Ascending aorta (tissue), 2 donors: ENCODE results near the gene CEP126. TPM values are rescaled to one million over a fixed set of nuclear protein-coding genes. Genes with fewer than 3 reads are reported as not detected.

Source experiments
- DNase-seq, 2 donors: peaks; one replicate each; pipeline ENCODE4 v3.0.0-alpha.2; 2019; ENCODE audit warnings: low spot score in 2 of 2
- H3K27ac ChIP-seq, 2 donors: fragments of 200-600 bp; sonication (generic); one replicate each; pipeline ENCODE4 v1.5.1; 2016 to 2017; ENCODE audit warnings: mild to moderate bottlenecking in 1 of 2
- H3K27me3 ChIP-seq: fragments of 200-600 bp; sonication (generic); one replicate; pipeline ENCODE4 v1.5.1; 2017
- H3K36me3 ChIP-seq, 2 donors: fragments of 200-600 bp; sonication (generic); one replicate each; pipeline ENCODE4 v1.5.1; 2016
- H3K4me1 ChIP-seq, 2 donors: fragments of 200-600 bp; sonication (generic); one replicate each; pipeline ENCODE4 v1.5.1; 2016 to 2017; ENCODE audit warnings: mild to moderate bottlenecking in 1 of 2
- H3K4me3 ChIP-seq, 2 donors: fragments of 200-600 bp; sonication (generic); one replicate each; pipeline ENCODE4 v1.5.1; 2016 to 2017; ENCODE audit warnings: mild to moderate bottlenecking in 1 of 2
- H3K9me3 ChIP-seq, 2 donors: fragments of 200-600 bp; sonication (generic); one replicate each; pipeline ENCODE4 v1.5.1; 2016
- intact Hi-C: fragments of 100-400 bp; cut with DNase I; formaldehyde crosslinking; loops from one replicate; pipeline ENCODE4 v1.15.1; 2023
- total RNA-seq: library from RNA; depleted of rRNA; stranded (reverse); fragments of >200 nt; gene quantifications from one replicate; pipeline ENCODE4 v1.1.0, GENCODE V29; 2016
- TF ChIP-seq, protein P1 (sequence below), 3 experiments: fragments of 200-600 bp in 2 of 3; fragments of 450-650 bp in 1 of 3; sonication (generic) in 2 of 3; IDR thresholded peaks; one replicate each; pipeline ENCODE4 v1.5.1; 2016 to 2019; ENCODE audit warnings: antibody characterized with exemption in 3 of 3, mild to moderate bottlenecking in 1 of 3, moderate library complexity in 1 of 3

CEP126 gene
- total RNA-seq, 1 donor from 2014 or later, result 7.2 TPM

DNA sequence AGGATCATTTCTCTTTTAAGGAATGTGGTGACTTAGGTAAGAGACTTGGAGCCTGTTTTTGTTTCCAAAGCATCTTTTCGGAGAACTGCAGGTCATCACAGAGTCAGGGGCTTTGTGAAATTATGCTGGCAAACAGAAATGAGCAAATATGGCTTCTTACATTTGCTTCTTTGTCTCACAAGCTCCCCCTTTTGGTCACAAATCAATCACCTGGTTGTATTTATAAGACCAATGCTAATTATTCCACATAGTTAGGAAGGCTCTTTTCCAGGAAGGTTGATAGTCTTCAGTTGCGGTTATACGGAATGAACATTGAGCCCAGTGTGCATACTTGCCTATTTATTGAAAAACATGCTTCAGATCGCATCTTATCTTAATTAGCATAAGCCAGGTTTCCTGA, 34.6 kb upstream of the CEP126 start:
- Histone ChIP-seq H3K9me3 (no peaks in the 10 kb centered on the region), H3K36me3 (no peaks in the 10 kb centered on the region), H3K27ac (no peak overlapping the region), H3K27me3 (no peaks in the 10 kb centered on the region), H3K4me1 (no peaks in the 10 kb centered on the region), H3K4me3 (no peak overlapping the region)
- TF ChIP-seq, protein P1, sequence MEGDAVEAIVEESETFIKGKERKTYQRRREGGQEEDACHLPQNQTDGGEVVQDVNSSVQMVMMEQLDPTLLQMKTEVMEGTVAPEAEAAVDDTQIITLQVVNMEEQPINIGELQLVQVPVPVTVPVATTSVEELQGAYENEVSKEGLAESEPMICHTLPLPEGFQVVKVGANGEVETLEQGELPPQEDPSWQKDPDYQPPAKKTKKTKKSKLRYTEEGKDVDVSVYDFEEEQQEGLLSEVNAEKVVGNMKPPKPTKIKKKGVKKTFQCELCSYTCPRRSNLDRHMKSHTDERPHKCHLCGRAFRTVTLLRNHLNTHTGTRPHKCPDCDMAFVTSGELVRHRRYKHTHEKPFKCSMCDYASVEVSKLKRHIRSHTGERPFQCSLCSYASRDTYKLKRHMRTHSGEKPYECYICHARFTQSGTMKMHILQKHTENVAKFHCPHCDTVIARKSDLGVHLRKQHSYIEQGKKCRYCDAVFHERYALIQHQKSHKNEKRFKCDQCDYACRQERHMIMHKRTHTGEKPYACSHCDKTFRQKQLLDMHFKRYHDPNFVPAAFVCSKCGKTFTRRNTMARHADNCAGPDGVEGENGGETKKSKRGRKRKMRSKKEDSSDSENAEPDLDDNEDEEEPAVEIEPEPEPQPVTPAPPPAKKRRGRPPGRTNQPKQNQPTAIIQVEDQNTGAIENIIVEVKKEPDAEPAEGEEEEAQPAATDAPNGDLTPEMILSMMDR (IDR thresholded peaks at IDR 0.05), result peak in 1 of 3 experiments; percentile 10
- DNase-seq, result no peak
- intact Hi-C loops, result no loop called here

DNA sequence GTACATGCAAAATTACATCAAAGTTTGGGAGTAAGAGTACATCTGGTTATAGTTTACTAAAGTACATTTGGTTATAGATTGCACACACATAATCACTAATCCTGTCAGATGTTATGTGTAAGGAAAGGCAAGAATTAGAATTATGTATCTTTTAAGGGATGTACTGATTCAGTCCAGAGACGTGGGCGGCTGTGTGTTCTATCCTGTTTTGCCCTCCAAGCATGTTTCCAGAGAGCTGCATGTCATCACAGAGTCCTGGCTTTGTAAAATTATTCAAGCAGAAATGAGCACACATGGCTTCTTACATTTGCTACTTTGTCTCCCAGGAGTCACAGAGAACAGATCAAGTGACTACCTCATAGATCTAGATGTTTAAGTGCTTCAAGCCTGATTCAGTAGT, 33.2 kb upstream of the CEP126 start:
- no peak overlapping the region for H3K27ac ChIP-seq
- intact Hi-C loops, result no loop called here
- H3K9me3 ChIP-seq, result no peaks in the 10 kb centered on the region
- TF ChIP-seq, protein P1 (IDR thresholded peaks at IDR 0.05), result no peak
- no peaks in the 10 kb centered on the region for H3K36me3 ChIP-seq
- no peaks in the 10 kb centered on the region for H3K4me1 ChIP-seq
- no peak for DNase-seq
- H3K27me3 ChIP-seq, result no peaks in the 10 kb centered on the region
- H3K4me3 ChIP-seq, result no peak overlapping the region

DNA sequence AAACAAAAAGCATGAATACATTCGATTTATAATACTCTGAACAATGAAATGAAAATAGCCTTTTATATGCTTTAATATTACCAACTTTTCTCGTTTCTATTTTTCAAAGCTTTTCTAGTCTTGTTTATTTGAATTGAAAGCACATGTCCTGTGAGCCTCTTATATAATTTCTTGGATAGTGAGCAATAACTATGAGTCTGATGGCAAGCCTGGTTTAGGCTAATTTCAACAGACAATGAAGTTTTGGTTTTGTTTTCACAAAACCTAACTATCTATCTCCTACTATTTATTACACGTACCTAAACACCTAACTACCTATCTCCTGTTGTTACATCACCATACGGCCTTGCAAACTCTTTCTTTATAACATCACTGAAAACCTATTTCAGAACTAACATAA, 29.2 kb upstream of the CEP126 start:
- DNase-seq, result no peak
- Histone ChIP-seq H3K4me1 (no peaks in the 10 kb centered on the region), H3K27me3 (no peaks in the 10 kb centered on the region), H3K4me3 (no peak overlapping the region), H3K9me3 (no peaks in the 10 kb centered on the region), H3K36me3 (no peaks in the 10 kb centered on the region), H3K27ac (no peak overlapping the region)
- TF ChIP-seq, protein P1 (IDR thresholded peaks at IDR 0.05), result no peak
- intact Hi-C loops, result no loop called here

DNA sequence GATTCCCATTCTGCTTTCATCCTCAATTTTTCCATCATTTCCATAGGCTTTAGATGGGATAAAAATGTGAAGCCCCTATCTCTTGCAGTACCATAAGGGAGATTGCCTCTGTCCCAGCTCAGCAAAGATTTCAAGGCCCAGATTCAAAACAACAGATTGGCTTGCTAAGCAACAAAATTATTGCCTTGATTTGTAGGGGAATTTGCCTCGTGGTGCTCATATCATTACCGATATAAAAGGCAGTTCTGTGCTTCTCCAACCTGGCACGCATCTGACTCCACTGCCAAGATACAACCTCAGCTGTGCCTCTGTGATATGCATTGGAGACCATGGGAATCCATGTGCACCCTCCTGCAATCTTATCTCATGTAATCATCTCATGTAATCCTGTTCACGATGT, 25.0 kb upstream of the CEP126 start:
- intact Hi-C loops, result no loop called here
- H3K36me3 ChIP-seq, result no peaks in the 10 kb centered on the region
- TF ChIP-seq, protein P1 (IDR thresholded peaks at IDR 0.05), result no peak
- H3K27me3 ChIP-seq, result no peaks in the 10 kb centered on the region
- no peak overlapping the region for H3K27ac ChIP-seq
- H3K4me3 ChIP-seq, result no peak overlapping the region
- H3K9me3 ChIP-seq, result no peaks in the 10 kb centered on the region
- no peak for DNase-seq
- no peaks in the 10 kb centered on the region for H3K4me1 ChIP-seq

DNA sequence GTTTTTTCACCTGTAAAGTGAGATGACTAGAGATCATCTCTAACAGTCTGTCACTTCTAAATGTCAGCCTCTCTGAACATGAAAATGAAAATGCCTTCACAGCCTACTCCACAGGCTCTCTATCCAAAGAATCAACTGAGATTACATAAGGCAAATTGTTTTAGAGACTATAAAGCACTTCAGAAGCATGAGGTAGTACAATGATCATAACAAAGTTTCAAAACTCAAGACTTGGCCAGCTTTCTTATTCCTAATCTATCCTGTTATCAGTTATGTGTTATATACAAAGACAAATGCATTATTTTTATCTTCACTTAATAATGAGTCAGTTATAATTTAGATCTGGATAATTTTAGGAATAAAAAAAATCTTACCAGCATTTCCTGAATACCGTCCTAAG, 20.3 kb upstream of the CEP126 start:
- DNase-seq, result no peak

More for the DNA sequence above, 20.3 kb upstream of the CEP126 start:
- no peaks in the 10 kb centered on the region for H3K4me1 ChIP-seq
- intact Hi-C loops, result no loop called here
- TF ChIP-seq, protein P1 (IDR thresholded peaks at IDR 0.05), result no peak
- no peak overlapping the region for H3K4me3 ChIP-seq
- H3K27me3 ChIP-seq, result no peaks in the 10 kb centered on the region
- no peaks in the 10 kb centered on the region for H3K9me3 ChIP-seq
- no peaks in the 10 kb centered on the region for H3K36me3 ChIP-seq
- no peak overlapping the region for H3K27ac ChIP-seq
